Stomach (tissue), 4 donors: Measurements from ENCODE around the gene ENO2.

ENCODE experiments used
- CTCF ChIP-seq, 7 experiments: fragments of 450-650 bp in 4 of 7; fragments of 200-600 bp in 3 of 7; sonication (generic) in 3 of 7; IDR thresholded peaks; one replicate each; pipeline ENCODE4 v1.5.1; 2016 to 2019; ENCODE audit warnings: antibody characterized with exemption in 7 of 7, control low read depth in 2 of 7, mild to moderate bottlenecking in 1 of 7
- POLR2A ChIP-seq, 4 donors: fragments of 450-650 bp; IDR thresholded peaks; one replicate each; pipeline ENCODE4 v1.6.1; 2016; ENCODE audit warnings: antibody characterized with exemption in 4 of 4, control low read depth in 2 of 4, mild to moderate bottlenecking in 1 of 4, moderate library complexity in 1 of 4

DNA sequence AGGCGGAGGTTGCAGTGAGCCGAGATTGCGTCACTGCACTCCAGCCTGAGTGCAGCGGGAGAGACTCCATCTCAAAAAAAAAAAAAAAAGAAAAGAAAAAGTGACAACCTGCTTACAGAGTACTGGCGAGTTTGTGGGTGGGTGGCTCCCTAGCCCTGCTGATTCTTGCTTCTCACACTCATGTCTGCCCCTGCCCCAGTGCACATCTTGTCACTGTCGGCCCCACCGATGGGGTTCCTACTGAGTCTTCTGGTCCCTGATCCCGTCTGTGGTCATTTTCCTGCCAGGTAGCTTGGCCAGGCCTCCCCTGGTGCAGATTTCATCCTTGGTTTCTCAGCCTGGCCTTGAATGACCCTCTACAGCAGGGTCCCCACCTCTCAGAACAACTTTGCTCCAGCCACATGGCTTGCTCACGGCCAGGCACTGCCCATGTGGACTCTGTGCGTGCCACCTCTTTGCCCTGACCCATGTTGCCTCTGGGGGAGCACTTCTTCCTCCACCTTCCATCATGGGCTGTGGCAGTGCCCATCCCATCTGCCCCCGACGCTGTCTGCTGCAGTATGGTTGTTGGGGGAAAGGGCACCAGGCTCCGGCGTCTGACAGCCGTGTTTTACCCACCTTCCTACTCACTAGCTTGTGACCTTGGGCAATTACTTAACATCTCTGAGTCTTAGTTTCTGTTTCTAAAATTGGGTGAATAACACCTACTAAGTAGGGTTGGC lies 34.7 kb downstream of the ENO2 start:
- TF ChIP-seq CTCF (IDR thresholded peaks at IDR 0.05): no peak
- TF ChIP-seq POLR2A (IDR thresholded peaks at IDR 0.05): no peak
